Muscle of arm (tissue), 14 donors: Measurements from ENCODE around the gene DRAM1. TPM values are rescaled to one million over a fixed set of nuclear protein-coding genes. Genes with fewer than 3 reads are reported as not detected.
"Not testable (repeated sequence)": the region's sequence is repeated elsewhere in the genome, so short reads cannot be mapped to it uniquely, and the experiment has no call there.

ENCODE experiments used
- DNase-seq: peaks from one replicate; pipeline ENCODE4 v3.0.0-alpha.2; 2013
- long read RNA-seq, 11 donors: transcript quantifications; one replicate each; lab custom pipeline, GENCODE V29; 2026
- polyA plus RNA-seq, 12 donors: library from polyadenylated mRNA; unstranded; fragments of 120-200 nt; gene quantifications; one replicate each; pipeline ENCODE4 v1.2.1, GENCODE V29; 2013; ENCODE audit not compliant: insufficient read length in 12 of 12

Gene DRAM1, protein sequence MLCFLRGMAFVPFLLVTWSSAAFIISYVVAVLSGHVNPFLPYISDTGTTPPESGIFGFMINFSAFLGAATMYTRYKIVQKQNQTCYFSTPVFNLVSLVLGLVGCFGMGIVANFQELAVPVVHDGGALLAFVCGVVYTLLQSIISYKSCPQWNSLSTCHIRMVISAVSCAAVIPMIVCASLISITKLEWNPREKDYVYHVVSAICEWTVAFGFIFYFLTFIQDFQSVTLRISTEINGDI
- 1 to 10 TPM in 11 of 12 donors, not detected in 1; 2.4 to 9.4 (median 4.1) TPM for polyA plus RNA-seq
- long read RNA-seq, donor 1, partial matches to known transcripts: 36 of 77 reads
- long read RNA-seq, donor 1, other reads (novel, unspliced or antisense): 39 of 77 reads
- long read RNA-seq, donor 2: 0 reads
- long read RNA-seq, donor 3: 0 reads
- long read RNA-seq, donor 4: 0 reads
- long read RNA-seq, donor 5: 0 reads
- long read RNA-seq, donor 6, partial matches to known transcripts: 0 of 16 reads
- long read RNA-seq, donor 6, other reads (novel, unspliced or antisense): 15 of 16 reads
- long read RNA-seq, donor 7: 0 reads
- long read RNA-seq, donor 8: 0 reads
- long read RNA-seq, donor 9, partial matches to known transcripts: 6 of 21 reads
- long read RNA-seq, donor 9, other reads (novel, unspliced or antisense): 14 of 21 reads
- long read RNA-seq, donor 10, partial matches to known transcripts: 0 of 13 reads
- long read RNA-seq, donor 10, other reads (novel, unspliced or antisense): 11 of 13 reads
- long read RNA-seq, donor 11, partial matches to known transcripts: 28 of 30 reads
- long read RNA-seq, donor 11, other reads (novel, unspliced or antisense): 0 of 30 reads

DNA sequence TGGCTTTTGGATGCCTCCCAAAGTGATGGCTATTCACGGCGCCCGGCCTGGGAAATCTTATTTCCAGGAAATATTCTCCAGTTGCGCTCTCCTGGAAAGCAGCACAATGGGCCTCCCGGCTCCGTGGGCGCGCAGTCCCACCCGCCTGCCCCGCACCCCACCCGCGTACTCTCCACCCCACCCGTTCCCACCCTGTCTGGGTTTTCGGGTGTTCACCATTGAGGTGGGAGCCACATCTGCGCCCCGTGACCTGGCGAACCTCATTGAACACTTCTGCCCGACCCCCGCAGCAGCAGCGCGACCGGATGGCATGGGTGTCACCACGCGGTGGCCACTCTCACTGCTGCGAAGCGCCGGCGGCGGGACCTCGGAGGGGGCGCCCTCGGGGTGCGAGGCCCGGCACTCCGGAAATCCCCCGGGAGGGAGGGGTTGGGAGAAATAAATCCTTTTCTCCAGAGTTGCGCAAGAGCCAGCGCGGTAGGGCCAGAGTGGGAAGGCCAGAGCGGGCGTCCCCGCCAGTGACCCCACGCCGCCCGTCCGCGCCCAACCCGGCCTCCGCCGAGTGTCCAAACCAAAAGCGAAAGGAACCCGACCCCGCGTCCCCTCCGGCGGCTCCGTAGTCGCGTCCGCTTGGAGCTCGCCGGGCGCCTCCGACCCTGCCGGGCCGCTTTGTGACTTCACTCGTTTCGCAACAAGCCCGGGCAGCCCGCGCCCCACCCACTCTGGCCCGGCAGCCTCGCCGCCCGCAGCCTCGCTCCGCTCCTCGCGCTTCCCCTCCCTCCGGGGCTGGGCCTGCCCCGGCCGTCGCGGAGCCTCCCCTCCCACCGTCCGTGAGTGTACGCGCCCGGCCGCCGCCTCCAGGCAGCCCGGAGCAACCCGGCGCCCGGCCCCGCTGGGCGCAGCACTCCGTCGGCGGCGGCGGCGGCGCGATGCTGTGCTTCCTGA is at the start of gene DRAM1:
Gene DRAM1, plus strand, starts transcription at position 720 of the 945 bp plus-strand sequence. Its CDS starts 210 bp downstream, at position 930.
- DNase-seq: peak; percentile 79

DNA sequence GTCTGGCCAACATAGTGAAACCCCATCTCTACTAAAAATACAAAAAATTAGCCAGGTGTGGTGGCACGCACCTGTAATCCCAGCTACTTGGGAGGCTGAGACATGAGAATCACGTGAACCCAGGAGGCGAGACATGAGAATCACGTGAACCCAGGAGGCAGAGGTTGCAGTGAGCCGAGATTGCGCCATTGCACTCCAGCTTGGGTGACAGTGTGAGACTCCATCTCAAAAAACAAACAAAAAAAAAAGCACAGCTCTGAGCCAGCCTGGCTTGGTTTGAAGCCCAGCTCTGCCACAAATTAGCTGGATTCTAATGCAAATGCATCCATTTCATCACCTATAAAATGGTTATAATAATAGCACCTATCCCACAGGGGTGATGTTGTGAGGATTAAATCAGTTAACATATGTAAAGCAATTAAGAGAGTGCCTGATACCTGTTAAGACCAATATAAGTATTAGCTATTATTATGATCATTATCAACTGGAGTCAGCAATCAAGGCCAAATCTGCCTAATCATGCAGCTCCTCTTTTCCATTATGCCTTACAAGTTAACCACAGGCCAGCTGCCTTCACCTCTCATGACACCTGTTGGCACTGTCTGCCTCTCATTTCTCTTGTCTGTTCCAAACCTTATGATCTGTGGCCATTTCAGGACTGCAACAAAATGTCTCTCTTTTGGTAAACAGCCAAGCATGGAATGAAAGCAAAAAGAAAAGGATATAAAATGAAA is 48.8 kb upstream of the DRAM1 start:
- no peak for DNase-seq

DNA sequence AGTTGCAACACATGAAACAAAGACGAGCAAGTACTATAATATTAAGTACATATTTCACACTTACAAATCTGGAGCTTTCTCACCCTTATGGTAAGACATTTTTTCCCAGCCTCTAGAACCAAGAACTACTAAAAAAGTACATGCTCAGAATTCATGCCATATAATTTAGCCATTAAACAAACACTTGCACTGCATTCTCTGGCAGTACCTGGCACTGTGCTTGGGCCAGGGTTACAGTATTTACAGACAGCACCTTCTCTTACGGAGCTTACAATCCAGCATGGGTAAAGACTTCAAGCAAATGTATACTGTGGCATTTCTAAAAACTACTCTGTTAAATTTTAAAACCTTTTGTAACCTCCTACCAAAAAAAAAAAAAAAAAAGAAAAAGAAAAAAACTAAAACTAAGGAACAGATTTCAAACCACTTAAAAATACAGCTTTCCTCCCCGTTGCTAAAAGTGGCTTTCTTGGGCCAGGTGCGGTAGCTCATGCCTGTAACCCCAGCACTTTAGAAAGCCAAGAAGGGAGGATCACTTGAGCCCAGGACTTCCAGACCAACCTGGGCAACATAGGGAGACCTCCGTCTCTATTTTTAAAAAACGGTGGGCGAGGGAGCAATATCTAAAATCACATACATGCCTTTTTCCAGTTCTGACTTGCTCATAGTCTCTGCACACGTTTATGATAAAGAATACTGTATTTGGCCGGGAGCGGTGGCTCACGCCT is 47.6 kb upstream of the DRAM1 start:
- DNase-seq: no peak

DNA sequence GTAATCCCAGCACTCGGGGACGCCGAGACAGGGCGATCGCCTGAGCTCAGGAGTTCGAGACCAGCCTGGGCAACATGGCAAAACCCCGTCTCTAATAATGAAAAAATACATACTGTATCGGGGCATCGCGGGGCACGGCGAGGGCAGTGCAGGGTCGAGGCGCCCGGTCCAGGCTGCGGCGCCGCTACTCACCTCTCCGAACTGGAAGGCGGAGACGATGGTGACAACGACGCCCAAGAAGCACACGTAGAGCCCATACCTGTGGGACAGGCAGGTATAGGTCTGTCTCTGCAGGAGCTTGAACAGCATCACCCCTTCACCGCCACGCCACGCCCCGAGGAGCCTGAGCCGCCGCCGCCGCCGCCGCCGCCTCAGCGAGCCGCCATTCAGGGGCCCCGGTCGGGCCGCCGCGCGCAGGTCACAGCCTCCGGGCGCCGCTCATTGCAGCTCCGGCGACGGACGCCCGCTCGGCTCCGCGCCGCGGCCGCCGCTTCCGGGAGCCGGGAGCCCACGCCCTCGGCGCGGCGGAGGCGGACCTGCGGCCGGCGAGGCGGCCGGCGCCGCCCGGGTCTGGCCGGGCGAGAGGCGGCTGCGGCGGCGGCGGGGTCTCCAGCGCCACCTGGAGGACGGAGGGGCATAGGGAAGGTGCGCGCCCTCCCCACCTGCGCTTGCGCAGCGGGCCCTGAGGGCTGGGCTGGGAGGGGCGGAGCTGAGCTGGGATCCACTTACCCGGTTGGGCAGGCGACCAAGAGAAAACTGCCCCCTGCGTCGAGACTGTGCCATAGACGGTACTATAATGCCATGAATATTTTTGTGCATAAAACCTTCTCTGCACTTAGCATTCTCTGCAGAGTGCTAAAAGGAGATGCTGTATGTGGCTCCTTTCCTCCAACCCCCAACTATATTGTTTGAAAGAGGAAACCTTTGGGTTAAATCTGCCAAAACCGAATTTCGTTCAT is 46.7 kb upstream of the DRAM1 start, which contains the start of gene GNPTAB:
Gene GNPTAB, minus strand, starts transcription at position 593 of the 959 bp plus-strand sequence. Its CDS starts 284 bp downstream, at position 309.
- DNase-seq: peak; percentile 91

DNA sequence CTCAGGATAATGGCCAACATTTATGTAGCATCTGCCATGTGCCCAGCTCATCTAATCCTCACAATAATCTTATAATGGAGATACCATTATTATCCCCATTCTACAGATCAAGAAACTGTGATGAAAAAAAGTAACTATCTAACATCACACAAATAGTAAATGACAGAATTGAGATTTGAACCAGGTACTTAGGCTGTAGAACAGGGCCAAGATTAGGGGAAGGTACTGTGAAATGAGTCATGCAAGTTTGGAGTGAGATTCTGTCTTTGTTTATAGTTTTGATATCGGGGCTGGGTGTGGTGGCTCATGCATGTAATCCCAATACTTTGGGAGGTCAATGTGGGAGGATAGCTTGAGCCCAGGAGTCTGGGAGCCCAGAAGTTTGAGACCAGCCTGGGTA is 45.4 kb upstream of the DRAM1 start:
- no peak for DNase-seq

DNA sequence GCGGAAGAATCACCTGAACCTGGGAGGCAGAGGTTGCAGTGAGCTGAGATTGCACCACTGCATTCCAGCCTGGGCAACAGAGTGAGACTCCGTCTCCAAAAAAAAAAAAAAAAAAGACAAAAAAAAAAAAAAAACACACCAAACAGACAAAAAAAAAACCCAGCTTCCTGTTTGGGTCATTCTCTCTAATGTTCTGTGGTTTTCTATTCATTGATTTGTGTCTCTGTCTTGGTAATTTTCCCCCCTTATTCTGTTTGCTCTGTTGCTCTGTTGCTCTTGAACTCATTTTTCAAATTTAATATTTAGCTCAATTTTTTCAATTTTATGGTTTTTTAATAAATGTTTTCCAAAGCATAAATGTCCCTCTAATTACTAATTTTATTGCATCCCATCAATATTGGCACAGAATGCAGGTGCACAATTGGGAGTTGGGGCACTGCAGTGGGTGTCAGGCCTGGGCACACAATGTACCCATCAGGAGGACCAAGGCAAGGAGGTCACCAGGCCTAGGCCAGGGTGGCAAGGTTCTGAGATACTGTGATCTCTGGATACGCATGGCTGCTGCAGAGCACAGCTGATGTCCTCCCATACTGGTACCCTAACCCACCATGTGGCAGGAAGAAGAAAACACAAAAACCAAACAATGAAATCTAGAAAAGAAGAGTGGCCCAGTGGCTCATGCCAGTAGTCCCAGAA is 38.6 kb upstream of the DRAM1 start:
- DNase-seq: no peak

DNA sequence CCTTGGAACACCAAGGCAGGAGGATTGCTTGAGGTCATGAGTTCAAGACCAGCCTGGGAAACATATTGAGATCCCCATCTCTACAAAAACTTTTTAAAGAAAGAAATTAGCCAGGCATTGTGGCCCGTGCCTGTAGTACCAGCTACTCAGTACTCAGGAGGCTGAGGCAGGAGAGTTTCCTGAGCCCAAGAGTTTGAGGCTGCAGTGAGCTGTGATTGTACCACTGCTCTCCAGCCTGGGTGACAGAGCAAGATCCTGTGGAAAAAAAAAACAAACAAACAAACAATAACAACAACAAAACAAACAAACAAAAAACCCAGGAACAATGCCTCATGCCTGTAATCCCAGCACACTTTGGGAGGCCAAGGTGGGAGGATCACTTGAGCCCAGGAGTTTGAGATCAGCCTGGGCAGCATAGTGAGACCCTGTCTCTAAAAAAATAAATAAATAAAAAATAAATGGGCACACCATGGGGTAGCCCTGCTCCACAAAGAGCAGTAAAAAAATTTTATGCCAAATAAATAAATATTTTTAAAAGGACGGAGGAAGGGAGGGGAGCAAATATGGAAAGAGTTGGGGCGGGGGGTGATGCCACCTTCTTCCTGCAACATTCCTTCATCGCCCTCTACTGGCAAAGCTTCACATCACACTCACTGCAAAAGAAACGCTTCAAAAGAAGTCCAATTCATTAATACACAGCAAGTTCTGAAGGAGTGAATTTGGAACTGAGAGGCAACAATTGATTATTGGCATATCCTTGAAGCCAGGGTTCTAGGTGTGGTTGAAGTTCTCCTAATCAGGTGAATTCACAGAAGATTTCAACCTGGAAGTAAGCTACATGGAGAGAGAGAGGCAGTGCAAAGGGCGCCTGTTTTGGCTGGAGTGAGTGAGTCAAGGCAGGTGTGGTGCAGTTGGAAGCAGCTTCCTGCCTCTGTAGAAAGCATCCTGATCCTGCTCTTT is 37.8 kb upstream of the DRAM1 start:
- peak; percentile 48 for DNase-seq

DNA sequence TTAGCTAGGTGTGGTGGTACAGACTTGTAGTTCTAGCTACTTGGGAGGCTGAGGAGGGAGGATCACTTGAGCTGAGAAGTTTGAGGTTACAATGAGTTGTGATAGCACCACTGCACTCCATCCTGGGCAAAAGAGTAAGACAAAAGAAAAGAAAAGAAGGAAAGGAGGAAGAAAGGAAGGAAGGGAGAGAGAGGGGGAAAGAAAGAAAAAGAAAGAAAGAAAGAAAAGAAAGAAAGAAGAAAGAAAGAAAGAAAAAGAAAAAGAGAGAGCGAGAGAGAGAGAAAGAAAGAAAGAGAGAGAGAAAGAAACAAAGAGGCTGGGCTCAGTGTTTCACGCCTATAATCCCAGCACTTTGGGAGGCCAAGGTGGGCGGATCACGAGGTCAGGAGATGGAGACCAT is 36.3 kb upstream of the DRAM1 start:
- no peak for DNase-seq

DNA sequence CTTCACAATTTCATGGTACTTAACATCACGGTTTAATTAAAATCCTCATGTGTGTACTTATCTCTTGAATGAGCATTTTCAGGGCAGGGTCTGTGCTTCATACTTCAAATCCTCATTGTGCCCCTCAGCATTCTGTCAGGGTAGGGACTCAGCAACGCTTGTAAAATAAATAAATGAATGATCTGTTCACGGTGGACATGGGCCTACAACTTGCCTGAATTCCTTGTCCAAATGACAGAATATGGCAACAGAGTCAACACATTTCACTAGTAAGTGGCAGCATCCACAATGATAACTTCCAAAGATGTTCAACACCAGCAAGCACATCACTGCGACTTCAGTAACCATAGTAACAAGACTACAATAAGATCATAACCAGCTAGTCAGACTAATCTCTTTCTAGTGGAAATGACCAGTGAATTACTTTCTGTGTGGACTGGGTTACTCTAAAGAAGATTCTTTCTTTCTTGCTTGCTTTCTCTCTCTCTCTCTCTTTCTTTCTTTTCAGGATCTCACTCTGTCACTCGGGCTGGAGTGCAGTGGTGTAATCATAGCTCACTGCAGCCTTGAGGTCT is 32.2 kb upstream of the DRAM1 start:
- DNase-seq: no peak

DNA sequence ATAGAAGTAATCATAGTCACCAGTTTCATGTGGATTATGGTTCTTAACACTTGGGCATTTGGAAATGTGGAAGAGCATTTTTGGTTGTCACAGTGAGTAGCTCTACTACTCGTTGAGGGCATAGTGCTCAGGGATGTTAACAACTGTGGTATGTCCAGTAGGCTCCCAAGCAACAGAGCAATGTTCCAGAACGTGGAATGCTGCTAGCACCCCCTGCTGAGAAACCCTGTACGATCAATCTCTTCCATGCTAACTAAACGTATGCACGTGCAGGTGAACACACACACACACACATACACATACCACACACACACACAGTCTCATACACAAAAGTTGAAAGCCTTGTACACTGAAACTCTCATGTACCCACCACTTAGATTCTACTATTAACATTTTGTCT is 30.1 kb upstream of the DRAM1 start:
- no peak for DNase-seq

DNA sequence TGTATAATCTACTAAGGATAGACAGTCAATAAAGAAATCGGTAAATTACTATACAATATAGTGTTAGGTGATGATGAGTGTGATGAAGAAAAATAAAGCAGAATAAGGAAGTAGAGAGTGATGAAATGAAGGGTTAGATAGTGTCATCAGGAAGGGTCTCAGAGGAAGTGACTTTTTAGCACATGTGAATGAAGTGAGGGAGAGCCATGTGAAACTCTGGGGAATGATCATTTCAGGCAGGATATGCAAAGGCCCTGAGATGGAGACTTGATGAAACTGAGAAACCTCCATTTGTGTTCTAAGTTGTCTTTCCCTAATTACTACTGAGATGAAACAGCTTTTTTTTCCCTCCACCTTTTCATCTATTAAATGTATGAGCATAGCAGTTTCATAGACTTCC is 27.2 kb upstream of the DRAM1 start:
- no peak for DNase-seq

DNA sequence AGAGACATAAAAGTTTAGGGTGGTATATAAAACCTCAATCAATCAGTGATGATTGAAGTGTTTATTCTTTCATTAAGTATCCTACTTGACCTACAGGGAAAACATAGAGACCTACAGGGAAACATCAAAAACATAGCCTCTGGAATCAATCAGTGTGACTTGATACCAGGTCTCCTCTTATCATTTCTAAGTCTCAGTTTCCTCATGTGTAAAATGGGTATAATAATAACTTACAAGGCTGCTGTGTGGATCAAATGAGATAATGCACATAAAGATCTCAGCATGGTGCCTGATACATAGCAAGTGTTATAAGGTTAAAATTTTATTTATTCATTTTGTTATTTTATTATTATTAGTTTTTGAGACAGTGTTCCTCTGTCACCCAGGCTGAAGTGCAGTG is 24.4 kb upstream of the DRAM1 start:
- no peak for DNase-seq

DNA sequence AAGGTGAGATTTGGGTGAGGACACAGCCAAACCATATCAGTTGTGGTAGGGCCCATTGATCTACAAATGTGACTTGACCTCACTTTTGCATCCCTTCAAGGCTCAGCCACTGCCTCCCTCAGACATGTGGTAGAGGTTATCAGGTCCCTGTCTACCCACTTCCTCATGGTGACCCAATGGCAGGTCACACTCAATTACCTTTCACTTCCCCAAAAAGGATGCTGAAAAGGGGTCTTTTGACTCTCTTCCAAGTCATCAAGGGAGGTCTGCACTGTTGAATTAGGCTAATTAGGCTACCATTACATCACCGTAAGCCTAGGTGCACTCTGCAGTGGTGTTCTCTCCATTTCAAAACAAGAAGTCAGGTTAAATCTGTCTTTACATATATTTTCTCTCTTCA is 22.6 kb upstream of the DRAM1 start:
- no peak for DNase-seq

DNA sequence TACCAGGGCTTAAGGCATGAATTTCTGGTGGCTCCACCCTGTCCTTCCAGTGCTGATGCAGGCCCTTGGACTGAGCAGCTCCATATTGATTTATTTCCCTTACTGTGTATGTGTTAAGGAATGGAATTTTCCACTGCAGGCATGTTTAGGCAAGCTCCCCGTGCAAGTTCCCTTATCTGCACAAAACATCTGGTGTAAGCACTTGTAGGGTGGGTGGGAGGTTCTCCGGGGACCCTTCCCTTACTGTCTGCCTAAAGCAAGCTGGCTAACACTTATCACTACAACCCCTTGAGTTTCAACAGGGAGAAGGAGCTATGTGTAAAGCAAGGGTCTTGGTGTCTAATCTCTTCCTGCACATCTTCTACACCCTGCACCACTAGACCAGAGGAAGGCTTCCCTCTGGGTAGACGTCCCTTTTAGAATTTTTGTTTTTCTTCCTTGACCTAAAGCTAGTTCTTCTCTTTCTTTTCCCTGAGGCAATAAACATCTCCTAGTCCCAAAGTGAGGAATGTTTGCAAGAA is 22.0 kb upstream of the DRAM1 start:
- peak; percentile 12 for DNase-seq

DNA sequence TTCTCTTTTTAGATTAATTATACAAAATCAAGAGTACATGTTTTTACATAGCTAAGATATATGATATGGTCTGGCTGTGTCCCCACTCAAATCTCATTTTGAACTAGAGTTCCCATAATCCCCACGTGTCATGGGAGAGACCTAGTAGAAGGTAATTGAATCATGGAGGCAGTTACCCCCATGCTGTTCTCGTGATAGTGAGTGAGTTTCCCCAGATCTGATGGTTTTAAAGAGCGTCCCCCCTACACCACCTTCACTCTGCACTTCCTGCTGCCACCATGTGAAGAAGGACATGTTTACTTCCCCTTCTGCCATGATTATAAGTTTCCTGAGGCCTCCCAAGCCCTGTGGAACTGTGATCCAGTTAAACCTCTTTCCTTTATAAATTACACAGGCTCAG is 21.4 kb upstream of the DRAM1 start:
- no peak for DNase-seq

DNA sequence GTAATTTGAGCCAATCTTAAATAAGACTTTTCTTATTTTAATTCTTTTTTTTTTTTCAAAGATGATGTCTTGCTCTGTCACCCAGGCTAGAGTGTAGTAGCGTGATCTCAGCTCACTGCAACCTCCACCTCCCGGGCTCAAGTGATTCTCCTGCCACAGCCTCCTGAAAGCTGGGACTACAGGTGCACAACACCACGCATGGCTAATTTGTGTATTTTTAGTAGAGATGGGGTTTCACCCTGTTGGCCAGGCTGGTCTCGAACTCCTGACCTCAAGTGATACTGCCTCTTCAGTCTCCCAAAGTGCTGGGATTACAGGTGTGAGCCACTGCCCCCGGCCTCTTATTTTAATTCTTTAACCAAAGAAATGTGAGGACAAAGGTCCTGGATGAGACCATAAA is 20.8 kb upstream of the DRAM1 start:
- DNase-seq: not testable (repeated sequence)
